TTC549 (cell line): ENCODE measurements around the gene PTPRO.

ENCODE experiments used
- FAIRE-seq: peaks from 2 replicates; lab custom pipeline; 2012; peaks lifted over from hg19 to GRCh38; lab: Jason Lieb, UNC

The PTPRO gene

GRCh38 chr12:15561396-15561795 lies 239.1 kb downstream of the PTPRO start:
- FAIRE-seq, result no peak

- FAIRE-seq, result no peak
Observed at GRCh38 chr12:15562263-15562662, 240.0 kb downstream of the PTPRO start.

DNA sequence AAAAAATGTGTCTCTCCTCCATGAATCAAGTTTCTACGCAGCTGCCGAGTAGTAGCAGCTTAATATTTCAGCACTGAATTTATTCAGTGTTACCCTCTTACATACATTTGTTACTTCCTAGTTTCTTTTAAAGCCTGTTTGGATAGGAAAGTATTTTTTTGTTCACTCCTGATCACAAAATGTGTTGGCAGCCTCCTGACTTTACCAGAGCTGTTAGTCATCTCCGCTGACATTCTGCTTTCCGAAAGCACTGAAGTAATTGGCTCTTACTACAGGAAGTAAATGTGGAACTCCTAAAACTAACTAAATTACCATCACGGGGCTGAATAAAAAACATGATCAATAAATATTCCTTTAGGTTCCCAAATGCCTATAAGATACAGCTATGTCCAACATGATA lies 241.4 kb downstream of the PTPRO start:
- no peak for FAIRE-seq

DNA sequence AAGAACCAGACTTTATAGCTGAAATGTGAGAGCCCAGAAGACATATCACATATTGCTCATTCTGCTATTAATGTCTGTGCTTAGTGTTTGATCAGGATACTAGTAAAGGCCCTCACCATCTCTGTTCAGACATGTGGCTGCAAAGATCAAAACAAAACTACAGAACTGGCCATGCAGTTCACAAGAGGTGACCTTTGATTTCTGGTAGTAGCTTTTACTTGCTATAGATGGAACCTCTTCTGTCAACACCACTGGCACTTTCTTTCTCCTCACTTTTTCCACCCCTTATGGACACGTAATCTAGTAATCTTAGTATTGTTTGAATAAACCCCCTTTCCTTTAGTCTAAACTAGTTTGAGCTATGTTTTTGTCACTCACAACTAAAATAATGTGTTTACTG lies 252.0 kb downstream of the PTPRO start:
- FAIRE-seq, result no peak

DNA sequence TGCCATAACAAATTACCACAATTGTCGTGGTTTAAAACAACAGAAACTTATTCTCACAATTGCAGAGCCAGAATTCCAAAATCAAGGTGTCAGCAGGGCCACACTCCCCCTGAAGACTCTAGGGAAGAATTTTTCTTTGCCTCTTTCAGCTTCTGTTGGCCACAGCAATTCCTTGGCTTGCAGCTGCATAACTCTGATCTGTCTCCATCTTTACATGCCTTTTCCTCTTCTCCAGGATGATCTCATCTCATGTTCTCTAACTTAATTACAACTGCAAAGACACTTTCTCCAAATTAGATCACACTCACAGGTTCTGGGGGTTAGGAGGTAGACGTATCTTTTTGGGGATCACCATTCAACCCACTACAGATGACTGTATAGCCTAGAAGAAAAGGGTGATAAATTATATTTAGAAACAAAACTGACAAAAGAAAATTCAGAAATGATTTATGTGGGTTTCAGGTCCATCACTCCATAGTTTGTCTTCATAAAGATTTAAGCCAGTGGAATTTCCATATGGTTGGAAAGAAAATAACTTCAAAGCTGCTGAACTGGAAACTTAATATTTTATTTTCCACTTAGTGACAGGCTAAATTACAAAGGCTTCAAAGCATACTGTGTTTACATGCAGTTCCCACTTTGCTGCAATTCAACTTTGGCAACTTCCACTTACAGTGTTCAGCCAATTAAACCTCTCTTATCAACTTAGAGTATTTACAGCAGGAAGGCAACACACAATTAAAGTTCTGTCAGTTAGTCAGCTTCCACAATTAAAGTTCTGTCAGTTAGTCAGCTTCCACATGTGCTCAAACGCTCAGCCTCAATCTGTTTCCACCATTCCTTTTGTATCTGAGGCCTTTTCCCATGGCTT lies 253.6 kb downstream of the PTPRO start:
- FAIRE-seq, result no peak

DNA sequence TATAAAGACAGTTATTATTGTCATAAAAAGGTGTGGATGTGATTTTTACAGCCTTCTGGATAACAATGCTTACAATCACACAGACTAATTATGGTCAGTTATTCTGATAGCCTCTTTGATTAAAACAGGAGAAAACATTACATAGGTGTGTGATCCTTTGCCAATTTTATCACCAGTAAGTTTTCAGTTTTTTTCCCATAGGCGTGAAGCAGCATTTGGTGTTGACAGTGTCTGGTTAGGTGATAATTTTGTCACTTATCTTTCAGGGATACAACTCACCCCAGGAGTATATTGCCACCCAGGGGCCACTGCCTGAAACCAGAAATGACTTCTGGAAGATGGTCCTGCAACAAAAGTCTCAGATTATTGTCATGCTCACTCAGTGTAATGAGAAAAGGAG lies 258.1 kb downstream of the PTPRO start:
- FAIRE-seq, result no peak

DNA sequence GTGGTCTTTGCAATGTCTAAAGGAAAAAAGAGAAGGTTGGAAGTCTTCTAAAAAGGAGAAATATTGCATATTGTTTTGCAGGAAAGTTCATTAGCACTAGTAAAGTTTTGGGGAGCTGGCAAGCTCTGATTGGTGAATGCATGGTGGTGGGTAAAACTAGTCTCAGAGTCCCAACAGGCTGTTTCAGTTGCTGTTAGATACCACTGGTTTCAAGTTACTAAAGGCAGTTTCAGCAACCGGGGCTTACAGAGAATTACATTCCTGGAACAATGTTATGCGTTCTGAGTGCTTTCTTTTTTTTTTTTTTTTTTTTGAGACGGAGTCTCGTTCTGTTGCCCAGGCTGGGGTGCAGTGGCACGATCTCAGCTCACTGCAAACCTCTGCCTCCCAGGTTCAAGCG lies 258.7 kb downstream of the PTPRO start:
- no peak for FAIRE-seq

DNA sequence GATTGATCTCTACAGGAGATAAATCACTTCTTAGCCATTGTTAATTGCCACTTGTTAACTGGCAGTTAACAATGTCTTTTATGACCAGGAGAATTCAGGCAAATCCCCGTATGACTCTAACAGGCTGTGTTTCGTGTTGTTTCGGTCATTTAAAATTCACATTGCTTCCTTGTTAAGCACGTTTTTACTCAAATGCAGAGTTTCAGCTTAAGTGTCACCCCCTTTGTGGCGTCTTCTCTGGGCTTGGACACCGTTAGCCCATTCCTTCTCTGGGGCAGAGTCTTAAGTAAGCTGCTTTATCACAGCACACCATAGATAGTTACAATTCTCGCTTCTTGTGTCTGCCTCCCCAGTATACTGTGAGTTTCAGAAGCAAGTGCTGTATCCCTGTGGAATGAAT lies 261.5 kb downstream of the PTPRO start:
- no peak for FAIRE-seq

DNA sequence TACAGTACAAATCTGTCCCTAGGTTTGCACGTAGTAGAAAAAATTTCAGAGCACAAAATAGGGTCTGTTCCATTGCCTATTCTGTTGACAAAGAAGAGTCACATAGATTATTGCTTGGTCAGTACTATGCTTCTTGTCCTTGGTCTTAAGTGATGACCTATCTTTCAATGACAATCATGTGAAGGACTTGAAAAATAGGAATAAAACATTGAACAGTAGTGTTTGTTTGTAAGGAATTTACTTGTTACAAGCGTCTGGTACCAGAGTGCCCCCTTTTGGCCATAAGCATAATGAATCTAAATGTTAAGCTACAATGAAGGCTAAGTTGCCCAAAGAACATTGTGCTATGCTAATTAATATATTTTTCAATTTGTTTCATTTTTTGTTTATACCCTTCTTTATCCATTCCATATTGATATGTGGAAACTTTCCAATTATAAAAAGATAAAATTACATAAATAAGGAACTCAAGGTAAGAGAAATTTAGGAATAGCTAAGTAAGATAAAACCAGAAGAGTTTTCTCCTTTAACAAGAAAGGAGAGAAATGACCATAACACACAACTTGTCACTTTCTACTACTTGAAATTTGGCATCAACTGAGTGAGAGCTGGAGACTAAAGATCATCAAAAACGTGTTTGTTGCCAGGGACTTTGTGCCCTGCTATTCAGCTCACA lies 262.2 kb downstream of the PTPRO start:
- FAIRE-seq, result peak; percentile 63

DNA sequence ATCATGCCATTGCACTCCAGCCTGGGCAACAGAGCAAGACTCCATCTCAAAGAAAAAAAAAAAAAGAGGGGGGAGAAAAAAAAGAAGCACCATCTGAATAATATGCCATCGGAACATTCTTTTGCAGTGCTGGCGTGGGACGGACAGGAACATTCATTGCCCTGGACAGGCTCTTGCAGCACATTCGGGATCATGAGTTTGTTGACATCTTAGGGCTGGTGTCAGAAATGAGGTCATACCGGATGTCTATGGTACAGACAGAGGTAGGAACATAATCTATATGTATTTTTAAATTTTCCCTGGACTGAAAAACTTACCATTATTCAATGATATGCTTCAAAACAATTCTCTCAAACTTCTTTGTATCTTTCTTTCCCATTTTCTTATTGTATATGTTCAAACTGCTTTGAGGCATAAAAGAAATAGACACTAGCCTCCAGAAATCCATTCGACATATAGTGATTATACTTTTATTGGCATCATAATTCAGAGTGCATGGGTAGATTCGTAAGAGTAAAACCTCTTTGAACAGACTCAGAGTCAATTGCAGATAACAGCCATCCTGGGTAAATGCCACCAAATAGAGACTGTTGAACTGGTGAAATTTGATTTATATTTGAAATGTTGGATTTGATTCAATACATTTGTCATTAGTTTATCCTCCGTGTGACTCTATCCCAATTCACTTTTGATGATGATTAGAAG lies 267.2 kb downstream of the PTPRO start:
- FAIRE-seq, result no peak

DNA sequence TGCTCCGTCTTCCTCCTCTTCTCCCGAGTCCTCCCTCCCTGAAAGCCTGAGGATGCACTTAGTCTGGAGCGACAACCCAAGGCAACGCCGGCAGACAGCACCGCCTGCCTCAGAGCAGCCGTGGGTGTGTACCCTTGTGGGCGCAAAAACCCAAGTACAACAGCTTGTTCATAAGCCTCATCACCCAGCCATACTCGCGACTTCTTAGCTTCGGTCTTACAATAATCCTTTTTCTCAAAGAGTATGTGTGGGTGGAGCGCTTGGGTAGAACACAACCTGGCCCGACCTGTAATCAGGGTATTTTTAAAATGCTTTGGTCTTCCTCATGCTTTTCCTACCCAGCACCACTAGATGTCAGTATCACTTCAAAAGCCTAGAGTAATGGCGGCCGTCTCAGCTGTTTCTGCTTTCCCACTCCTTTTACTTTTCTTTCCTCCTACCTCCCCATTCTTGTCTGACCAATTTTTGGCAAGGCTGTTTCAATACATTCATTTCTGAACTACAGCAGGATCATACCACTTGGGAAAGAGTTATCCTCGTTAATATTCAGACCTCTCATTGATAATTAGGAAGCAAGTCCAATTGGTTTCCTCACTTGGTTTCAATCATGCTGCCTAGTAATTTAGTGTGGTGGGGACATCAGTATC lies 268.0 kb downstream of the PTPRO start:
- peak; percentile 26 for FAIRE-seq

GRCh38 chr12:15591811-15592210 lies 269.5 kb downstream of the PTPRO start:
- FAIRE-seq, result no peak

DNA sequence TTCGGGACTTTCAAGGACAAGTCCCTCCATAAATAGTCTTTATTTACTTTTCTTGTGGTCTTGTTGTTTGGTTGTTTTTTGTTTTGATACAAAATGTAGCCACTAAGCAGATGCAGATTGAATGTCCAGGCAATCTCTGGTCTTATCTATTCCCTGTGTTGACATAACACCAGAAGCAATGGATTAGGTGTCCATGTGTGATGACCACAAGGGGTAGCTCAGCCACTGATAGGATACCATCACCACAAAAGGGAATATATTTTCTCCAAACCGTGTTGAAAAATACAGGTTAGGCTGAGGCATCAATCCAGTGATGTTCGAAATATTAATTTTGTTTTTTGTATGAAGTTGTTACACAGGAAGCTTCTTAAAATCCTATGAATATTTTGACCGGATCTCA lies 270.6 kb downstream of the PTPRO start:
- no peak for FAIRE-seq

DNA sequence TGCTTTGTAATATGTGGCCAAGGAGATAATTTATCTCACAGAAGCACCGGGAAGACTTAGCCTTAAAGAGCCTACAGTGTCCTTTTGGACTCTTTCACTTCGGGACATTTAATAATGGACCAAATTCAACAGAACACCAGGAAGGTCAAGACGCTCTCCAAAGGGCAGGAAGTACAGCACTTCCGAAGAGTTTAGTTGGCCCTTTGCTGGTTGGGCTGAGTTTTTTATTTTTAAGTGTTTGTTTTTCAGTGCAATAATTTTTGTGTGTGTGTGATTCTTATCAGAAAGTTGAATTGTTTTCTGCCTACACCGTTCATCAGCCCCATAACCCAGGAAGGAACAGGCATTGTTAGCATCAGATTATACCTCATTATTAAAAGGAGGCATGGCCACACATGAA lies 273.9 kb downstream of the PTPRO start:
- no peak for FAIRE-seq

DNA sequence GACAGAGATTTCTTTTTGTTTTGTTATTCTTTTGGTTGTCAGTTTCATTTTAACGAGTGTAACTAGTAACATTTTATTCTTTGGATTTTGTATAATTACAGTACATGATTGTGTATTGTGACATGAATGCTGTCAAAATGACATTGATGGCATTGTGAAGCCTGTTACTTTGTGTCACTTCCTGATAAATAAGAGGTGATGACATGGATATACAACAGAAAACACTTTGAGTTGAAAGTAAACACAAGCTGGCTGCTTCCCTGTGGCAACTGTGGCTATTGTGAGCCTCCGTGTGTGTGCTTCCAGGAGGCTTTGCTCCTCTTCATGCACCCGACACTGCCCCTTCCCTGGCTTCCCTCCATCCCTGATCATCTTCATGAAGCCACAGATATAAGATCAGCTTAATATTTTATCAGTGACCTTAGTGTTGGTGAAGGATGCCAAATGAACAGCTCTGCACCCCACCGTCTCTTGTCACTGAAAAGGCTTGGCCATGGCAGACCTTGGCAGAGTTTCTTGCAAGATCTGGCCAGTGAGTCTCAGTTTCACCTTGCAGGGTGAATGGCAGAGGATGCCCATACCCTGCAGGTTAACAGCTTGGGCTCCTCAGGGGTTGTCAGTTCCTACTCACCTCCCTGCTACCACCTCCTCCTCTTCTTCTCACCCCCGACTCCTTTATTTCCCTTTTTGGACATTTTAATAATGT lies 275.0 kb downstream of the PTPRO start:
- FAIRE-seq, result no peak

DNA sequence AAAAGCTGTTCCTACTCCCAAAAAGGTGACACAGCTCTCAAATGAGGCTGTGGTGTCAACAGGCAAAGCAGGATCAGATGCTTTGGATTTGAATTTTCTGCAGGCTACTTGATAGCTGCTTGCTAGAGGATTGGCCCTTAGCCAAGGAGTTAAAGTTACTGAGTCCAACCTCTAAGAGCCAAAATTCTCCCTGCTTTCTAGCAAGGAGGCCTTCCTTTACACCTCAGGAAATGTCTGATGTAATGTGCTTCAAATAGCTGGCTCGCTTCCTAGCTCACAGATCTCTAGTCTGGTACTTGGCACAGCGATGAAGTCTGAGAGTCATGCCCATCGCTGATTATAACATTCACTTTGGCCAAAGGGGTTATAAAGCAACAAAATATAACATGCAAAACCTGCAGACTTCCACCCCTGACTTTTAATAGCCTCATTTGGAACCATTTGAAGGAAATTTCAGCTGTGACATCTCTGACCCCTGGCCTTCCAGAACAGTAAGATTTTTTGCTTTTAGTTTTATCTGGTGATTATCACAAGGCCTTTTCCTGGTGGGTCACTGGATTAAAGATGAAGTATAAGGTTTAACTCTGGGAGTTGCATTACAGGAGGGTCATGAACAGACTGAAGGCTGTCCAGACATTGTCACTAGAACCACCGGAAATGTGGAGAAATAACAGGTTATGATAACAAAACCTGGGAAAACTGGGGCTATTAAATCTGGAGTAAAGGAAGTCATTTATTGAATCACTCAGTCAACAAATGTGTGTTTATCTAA lies 277.1 kb downstream of the PTPRO start:
- no peak for FAIRE-seq

DNA sequence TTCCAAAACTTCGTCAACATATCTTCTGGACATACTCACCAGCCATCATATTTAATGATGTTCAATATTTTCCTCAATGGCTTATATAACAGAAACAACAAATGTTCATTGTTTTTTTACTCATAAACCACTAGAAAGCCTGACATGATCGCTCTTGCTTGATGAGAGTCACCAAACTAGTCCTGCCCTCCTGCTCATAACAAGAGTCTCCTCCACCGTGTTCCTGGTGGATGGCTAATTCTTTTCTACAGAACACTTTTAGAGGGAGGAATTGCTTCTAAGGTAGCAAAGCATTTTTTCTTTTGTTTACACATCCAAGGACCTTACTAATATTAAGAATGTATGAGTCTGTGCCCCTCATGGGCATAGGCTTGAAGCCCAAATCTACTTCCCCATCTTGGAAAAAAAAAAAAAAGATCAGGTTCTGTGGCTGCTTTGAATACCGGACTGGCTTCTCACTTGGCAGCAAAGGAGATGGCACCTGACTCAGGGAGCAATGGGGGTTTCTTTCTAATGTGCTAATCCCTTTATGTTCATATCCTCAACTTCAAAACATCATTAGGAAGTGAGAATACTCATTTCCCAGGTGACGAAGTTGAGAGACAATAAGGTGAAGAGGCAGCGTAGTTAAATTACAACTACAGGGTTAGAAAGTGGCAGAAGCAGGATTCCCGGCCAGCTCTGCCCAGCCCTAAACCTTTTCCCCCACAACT lies 278.1 kb downstream of the PTPRO start:
- no peak for FAIRE-seq

DNA sequence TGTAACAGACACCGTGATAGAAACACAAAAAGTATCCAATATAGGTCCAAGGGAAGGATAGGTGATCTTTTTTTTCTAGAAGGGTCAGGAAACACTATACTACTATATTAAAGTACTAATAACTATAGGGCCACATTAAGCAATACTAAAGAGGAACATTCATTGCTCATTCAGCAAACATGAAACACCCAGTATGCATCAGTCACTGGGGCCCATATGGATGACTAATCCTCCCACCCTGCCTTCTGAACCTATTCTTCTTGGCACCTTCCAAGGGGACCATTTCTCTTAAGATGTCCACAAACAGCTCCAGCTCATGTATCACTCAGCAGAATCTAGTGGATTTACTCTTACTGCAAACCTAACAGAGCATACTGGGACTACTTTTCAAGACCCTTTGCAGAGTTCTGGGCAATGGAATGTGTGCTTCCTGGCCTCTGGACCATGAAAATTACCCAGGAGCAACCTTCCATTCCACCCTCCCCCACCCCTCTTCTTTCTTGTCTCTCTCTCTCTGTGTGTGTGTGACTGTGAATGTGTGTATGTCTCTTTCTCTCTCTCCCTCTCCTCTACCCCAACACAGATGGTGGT lies 279.0 kb downstream of the PTPRO start:
- FAIRE-seq, result no peak

DNA sequence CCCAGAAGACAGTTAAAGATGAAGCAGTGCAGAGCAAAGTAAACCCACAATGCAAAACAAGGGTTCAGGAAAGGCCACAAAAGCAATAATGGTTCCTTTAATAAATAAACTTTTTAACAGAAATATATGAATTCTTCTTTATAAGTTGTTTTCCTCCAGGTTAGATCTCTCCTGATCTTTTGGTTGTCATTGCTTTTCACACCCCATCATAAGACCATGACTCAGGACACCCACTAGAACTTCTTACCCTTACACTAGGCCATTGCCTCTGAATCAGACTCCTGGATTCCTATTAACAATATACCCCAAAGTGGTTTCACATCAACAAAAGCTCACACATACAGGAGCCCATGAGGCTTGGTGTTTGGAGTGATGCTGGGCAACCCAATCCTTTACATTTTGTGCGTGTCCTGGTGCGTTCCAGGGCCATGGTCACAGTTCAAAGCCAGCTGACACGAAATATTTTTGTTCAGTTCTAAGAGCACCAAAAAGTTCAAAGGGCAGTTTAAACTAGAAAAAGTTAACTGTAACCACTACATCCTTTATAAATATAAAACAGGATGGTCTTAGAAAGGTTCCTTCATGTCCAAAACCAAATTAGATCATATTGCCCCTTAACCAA lies 279.9 kb downstream of the PTPRO start:
- no peak for FAIRE-seq
